IPS-NIHi11 (cell line): ENCODE results near the gene FCHSD1.
A peak's percentile ranks its signal among the peaks of the same experiment; 100 is the strongest.
"Not testable (repeated sequence)": the region's sequence is repeated elsewhere in the genome, so short reads cannot be mapped to it uniquely, and the experiment has no call there.

Experiments
- DNase-seq: peaks from one replicate; pipeline ENCODE4 v3.0.0; 2012; ENCODE audit warnings: mixed read lengths, low spot score

Gene FCHSD1

GRCh38 chr5:141617682-141618029 is 33.6 kb downstream of the FCHSD1 start:
- no peak for DNase-seq

- no peak for DNase-seq
These were observed 34.1 kb downstream of the FCHSD1 start for GRCh38 chr5:141617128-141617527.

- DNase-seq: no peak
These were observed 35.1 kb downstream of the FCHSD1 start for GRCh38 chr5:141615991-141616720.

- DNase-seq: no peak
These were observed 37.9 kb downstream of the FCHSD1 start for GRCh38 chr5:141613344-141613743.

- no peak for DNase-seq
These were observed 39.9 kb downstream of the FCHSD1 start for GRCh38 chr5:141611289-141611688.

- not testable (repeated sequence) for DNase-seq
These were observed 41.3 kb downstream of the FCHSD1 start for GRCh38 chr5:141609921-141610320.

- DNase-seq: no peak
These were observed 42.2 kb downstream of the FCHSD1 start for GRCh38 chr5:141609044-141609443.

GRCh38 chr5:141608557-141608956 is 42.7 kb downstream of the FCHSD1 start:
- no peak for DNase-seq

- DNase-seq: no peak
These were observed 43.2 kb downstream of the FCHSD1 start for GRCh38 chr5:141608046-141608445.

GRCh38 chr5:141605523-141606277 is 45.5 kb downstream of the FCHSD1 start:
- no peak for DNase-seq

- DNase-seq: peak; percentile 19
These were observed 47.1 kb downstream of the FCHSD1 start for GRCh38 chr5:141603923-141604717.

GRCh38 chr5:141602606-141603005 is 48.6 kb downstream of the FCHSD1 start:
- no peak for DNase-seq

GRCh38 chr5:141598391-141599345 is 52.5 kb downstream of the FCHSD1 start:
- no peak for DNase-seq

GRCh38 chr5:141597814-141598213 is 53.4 kb downstream of the FCHSD1 start:
- no peak for DNase-seq

- no peak for DNase-seq
These were observed 53.8 kb downstream of the FCHSD1 start for GRCh38 chr5:141597394-141597793.

- no peak for DNase-seq
These were observed 54.4 kb downstream of the FCHSD1 start for GRCh38 chr5:141596867-141597266.

GRCh38 chr5:141590127-141590526 is 61.1 kb downstream of the FCHSD1 start:
- no peak for DNase-seq
